ENCODE data around the gene CCDC88C. TPM values are rescaled to one million over a fixed set of nuclear protein-coding genes. Genes with fewer than 3 reads are reported as not detected.

CCDC88C gene
- total RNA-seq, 1 donor from 2014 or later: 8.4 TPM

GRCh38 chr14:91348845-91349465 lies 68.7 kb downstream of the CCDC88C start:
- DNase-seq (ENCODE audit: low spot score): peak; percentile 59

GRCh38 chr14:91346838-91347173 lies 70.8 kb downstream of the CCDC88C start:
- DNase-seq (ENCODE audit: low spot score): no peak

- no peak for DNase-seq (ENCODE audit: low spot score)
Measured at GRCh38 chr14:91344096-91344495, 73.5 kb downstream of the CCDC88C start.

GRCh38 chr14:91343051-91343450 lies 74.6 kb downstream of the CCDC88C start:
- DNase-seq (ENCODE audit: low spot score): no peak

- no peak for DNase-seq (ENCODE audit: low spot score)
Measured at GRCh38 chr14:91342206-91342760, 75.3 kb downstream of the CCDC88C start.

GRCh38 chr14:91341751-91342154 lies 75.9 kb downstream of the CCDC88C start:
- peak; percentile 79 for DNase-seq (ENCODE audit: low spot score)

- no peak for DNase-seq (ENCODE audit: low spot score)
Measured at GRCh38 chr14:91341334-91341733, 76.3 kb downstream of the CCDC88C start.

- DNase-seq (ENCODE audit: low spot score): no peak
Measured at GRCh38 chr14:91339671-91340369, 77.8 kb downstream of the CCDC88C start.

GRCh38 chr14:91339076-91339475 lies 78.5 kb downstream of the CCDC88C start:
- DNase-seq (ENCODE audit: low spot score): no peak

- no peak for DNase-seq (ENCODE audit: low spot score)
Measured at GRCh38 chr14:91338379-91338778, 79.2 kb downstream of the CCDC88C start.

- no peak for DNase-seq (ENCODE audit: low spot score)
Measured at GRCh38 chr14:91337699-91338335, 79.8 kb downstream of the CCDC88C start.

GRCh38 chr14:91336093-91336450 lies 81.5 kb downstream of the CCDC88C start:
- no peak for DNase-seq (ENCODE audit: low spot score)

GRCh38 chr14:91335191-91336092 lies 82.2 kb downstream of the CCDC88C start:
- no peak for DNase-seq (ENCODE audit: low spot score)

GRCh38 chr14:91333650-91334039 lies 84.0 kb downstream of the CCDC88C start:
- DNase-seq (ENCODE audit: low spot score): no peak

- peak; percentile 51 for DNase-seq (ENCODE audit: low spot score)
Measured at GRCh38 chr14:91332986-91333649, 84.5 kb downstream of the CCDC88C start.

GRCh38 chr14:91332171-91332985 lies 85.2 kb downstream of the CCDC88C start:
- peak; percentile 25 for DNase-seq (ENCODE audit: low spot score)

- DNase-seq (ENCODE audit: low spot score): no peak
Measured at GRCh38 chr14:91331721-91332120, 85.9 kb downstream of the CCDC88C start.

GRCh38 chr14:91330856-91331255 lies 86.8 kb downstream of the CCDC88C start:
- DNase-seq (ENCODE audit: low spot score): no peak

GRCh38 chr14:91330096-91330696 lies 87.4 kb downstream of the CCDC88C start:
- no peak for DNase-seq (ENCODE audit: low spot score)

- no peak for DNase-seq (ENCODE audit: low spot score)
Measured at GRCh38 chr14:91329486-91330014, 88.1 kb downstream of the CCDC88C start.

Data from umbilical cord (tissue), 2 donors.